GM18519 (cell line): ENCODE measurements around the gene DDC.
"Not testable (repeated sequence)": the region's sequence is repeated elsewhere in the genome, so short reads cannot be mapped to it uniquely, and the experiment has no call there.

Experiments used
- ATAC-seq: cut with Tn5 transposase; IDR thresholded peaks from one replicate; pipeline ENCODE4 v1.9.1; 2021; ENCODE audit warnings: mild to moderate bottlenecking, moderate library complexity; ENCODE audit not compliant: unreplicated experiment, low FRiP score

DDC gene

DNA sequence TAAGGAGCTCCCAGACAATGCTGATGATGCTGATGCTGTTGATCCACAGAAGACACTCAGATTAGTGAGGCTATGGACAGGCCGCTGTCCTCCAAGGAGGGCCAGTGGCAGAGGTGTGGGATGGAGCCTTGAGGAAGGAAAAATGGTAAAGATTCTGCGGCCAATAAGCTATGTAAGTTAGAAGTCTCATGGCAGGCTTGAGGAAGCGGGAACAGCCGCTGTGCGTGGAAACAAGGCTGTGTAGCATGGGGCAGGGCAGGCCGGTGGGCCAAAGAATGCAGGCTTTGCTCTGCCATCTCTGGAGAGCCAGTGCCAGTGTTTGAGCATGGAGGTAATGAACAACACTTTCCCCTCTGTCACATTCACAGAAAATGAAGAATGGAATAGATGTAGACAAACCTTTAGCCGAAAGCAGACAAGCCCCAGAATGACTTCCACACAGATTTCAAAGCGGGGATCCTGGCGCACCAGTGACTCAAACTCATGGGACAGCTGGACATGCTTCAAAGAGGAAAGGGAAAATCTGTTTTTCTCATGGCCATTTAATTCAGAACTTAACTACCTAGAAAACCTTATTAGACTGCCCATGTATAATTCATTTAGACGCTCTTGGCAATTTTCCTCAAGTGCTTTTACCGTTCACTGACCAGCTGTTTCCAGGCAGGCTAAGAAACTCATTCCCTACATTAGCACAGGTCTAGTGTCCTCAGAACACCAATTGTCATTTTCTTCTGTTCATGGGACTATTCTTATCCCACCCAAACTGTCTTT is 98.2 kb downstream of the DDC start:
- no peak for ATAC-seq

DNA sequence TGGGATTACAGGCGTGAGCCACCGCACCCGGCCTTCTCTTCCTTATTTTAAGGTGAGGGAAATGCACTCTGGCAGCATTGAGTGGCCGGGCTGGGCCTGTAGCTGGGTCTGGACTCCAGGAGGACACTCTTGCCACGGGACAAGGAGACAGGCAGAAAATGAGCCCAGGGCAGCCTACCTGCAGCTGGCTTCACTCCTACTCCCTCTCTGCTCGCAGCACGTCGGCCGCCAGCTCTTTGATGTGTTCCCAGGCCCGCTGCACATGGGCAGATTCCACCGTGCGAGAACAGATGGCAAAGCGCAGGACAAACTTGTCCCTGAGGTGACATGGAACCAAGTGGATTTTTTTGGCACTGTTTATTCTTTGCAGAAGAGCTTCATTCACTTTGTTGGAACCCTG is 102.2 kb downstream of the DDC start:
- ATAC-seq: no peak

DNA sequence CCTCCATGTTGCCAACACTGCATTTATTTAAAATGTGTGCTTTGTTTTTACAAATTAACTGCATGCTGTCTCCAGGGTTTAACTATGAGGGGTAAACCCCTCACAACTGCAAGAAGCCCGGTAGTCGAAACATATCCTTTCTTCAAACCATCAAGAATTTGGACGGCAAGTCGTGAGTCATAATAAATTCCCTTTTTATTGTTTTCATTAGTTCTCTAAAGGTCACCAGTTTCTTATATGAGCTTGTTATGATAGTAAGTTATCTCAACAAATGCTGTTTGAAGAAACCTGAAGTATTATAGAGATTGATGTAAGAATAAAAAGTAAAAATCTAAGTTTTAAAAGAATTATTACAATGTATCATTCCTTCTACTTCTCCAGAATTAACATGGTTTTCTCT is 102.8 kb downstream of the DDC start:
- no peak for ATAC-seq

DNA sequence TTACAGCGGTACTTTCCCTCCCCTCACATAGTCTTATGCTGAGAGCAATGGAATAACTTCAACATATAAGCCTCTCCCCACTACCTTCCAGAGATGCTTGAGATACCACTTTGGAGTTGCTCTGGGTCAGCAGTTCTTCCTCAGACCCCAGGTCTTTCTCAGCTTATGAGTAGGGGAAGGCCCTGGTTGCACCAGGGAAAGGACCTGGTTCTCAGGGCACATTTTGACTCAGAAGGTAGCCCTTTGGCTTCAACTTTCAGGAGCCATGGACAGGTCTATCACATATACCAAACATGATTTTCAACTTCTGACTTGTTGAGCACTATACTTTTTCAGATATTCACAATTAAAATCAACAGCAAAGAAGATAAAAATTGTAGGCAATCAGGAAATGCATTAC is 103.5 kb downstream of the DDC start:
- ATAC-seq: no peak

DNA sequence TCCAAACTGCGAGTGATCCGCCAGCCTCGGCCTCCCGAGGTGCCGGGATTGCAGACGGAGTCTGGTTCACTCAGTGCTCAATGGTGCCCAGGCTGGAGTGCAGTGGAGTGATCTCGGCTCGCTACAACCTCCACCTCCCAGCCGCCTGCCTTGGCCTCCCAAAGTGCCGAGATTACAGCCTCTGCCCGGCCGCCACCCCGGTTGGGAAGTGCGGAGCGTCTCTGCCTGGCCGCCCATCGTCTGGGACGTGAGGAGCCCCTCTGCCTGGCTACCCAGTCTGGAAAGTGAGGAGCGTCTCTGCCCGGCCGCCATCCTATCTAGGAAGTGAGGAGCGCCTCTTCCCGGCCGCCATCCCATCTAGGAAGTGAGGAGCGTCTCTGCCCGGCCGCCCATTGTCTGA is 106.0 kb downstream of the DDC start:
- ATAC-seq: not testable (repeated sequence)

DNA sequence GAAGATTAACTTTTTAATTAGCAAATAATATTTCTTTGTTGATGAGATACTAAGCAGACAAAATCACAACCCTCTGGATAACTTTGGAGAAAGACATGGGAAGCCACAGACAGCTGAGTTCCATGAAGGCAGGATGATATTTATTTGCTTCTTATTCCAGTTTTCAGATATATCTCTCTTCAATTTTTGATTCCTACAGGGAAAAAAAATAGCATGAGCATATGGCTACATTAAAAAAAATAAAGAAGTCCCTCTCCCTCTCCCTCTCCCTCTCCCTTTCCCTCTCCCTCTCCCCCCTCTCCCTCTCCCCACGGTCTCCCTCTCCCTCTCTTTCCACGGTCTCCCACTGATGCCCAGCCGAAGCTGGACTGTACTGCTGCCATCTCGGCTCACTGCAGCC is 106.6 kb downstream of the DDC start:
- ATAC-seq: not testable (repeated sequence)

DNA sequence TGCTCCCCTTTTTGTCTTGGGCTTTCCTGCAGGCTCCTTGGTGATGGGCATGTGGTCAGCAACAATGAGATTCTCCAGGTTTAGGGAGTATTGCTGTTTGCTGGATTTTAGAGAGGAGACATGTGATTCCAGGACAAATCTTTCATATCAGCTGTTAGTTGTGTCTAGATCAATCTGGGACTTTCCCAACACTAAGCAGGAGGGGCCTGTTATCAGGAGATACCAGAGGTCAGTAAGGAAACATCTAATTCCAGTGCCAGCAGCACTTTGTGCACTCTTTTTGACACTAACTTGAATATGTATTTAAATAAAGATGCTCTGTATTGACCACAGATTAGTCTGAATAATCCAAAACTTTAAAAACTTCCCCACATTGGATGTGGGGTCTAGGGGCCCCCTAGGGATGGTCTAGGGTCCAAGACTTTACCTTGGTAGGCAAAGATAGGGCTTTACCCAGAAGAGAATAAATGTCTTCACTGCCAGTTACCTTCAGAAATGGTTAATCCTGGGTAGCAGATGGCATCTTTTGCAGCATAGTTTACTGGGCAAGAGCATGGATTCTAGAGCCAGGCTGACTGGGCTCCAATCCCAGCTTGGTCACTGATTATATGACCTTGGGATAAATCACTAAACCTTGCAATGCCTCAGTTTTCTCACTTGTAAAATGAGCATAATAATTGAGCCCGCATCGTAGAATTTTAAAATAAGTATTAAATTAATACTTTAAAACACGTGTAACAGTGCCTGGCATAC is 108.7 kb downstream of the DDC start:
- no peak for ATAC-seq

DNA sequence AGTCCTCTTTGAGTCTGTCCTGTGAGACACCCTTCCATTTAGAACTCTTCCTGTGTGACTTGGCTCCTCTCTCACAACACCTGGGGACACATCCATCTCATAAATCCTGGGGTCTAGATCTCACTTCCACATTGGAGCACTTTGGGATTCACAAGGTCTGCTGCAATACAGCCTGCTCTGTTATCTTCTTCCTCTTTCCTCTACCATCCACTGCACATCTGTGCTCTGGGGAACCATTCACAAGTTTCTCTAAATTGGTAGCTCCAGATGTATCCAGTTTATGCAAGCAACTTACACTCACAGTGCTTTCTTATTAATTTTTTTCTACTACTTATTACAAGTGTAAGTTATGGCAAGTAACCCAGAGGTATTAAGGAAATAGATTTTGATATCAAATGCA is 109.5 kb downstream of the DDC start:
- ATAC-seq: no peak

DNA sequence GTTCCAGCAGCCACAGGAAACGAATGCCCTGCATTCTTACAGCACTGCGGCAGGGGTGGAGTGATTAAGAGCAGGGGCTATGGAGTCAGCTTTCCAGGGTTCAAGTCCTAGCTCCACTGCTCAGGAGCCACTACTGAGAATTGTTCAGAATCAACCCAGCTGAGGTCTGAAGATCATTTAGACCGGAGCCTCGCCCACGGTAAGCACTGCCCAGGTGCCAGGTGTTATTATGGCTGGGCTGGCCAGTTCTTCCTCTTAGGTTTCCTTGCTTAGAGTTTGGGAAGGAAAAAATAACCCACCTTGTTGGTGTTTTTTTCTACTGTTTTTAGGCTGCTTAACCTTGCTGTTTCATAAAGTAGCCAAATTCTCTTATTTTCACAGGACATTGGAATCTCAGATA is 110.2 kb downstream of the DDC start:
- no peak for ATAC-seq

DNA sequence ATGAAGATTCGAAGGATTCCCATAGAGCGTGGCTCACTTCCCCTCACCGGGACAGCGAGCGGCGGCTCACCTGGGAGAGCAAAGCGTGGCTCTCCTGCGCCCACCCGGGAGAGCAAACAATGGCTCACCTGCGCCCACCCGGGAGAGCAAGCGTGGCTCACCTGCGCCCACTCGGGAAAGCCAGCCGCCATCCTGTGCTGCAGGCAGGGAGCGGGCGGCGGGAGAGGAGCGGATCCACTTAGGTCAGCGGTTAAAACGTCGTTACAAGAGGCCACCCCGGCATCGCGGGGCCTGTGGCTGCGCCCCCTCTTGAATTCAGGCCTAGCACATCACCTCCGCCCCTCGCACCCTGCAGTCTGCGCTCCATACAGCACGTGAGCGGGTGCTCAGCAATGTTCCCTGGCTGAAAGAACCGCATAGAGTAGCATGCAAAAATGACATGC is 114.6 kb downstream of the DDC start:
- ATAC-seq: peak; percentile 12

DNA sequence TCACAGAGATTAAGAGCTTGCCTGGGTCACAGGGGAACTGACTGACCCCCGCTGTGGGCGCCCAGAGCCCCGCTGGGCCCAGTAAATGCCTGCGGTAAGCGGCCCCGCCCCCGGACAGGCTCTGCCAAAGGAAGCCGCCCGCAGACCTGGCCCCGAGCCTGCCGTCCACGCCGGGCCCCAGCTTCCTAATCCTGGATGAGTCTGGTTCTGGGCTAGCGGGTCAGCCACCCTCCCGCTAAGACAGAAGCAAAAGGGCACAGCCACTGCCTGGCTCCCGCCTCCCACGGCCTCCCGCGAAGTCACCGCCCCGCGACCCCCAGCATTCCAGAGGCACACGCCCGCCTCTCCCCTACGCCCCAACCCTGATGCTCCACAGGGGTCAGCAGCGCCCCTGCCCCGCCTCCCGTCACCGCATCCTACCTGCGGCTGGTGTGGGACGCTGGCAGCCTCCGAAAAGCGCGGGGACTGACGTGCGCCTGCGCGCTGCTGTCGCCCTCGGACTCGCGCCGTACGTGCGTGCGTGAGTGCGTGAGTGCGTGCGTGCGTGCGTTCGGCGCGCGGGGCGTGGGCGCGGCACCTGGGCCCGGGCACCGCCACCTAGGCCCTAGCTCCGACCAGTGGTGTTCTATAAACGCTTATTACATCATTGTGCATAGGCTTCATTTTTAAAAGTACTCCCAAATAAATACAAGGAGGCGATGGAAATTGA is 115.2 kb downstream of the DDC start, which contains the start of gene FIGNL1:
Gene FIGNL1, minus strand, starts transcription at position 470 of the 709 bp plus-strand sequence. CDS start 3,063 bp downstream, outside the sequence.
- peak; percentile 70 for ATAC-seq

DNA sequence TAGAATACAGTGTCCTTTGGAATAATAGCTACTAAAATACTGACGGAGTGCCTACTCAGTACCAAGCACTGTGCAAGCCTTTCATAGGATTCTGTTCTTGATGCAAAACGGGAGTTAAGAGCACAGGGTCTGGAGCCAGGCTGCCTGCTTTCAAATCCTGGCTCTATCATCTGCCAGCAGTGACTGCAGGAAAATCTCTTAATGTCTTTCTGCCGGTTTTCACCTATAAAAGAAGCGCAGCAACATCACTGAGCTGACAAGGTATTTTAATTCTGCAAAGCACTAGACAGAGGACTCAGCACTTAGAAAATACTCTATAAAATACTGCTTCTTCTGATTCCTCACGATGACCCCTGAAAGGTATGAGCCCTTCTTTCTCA is 115.7 kb downstream of the DDC start:
- no peak for ATAC-seq

DNA sequence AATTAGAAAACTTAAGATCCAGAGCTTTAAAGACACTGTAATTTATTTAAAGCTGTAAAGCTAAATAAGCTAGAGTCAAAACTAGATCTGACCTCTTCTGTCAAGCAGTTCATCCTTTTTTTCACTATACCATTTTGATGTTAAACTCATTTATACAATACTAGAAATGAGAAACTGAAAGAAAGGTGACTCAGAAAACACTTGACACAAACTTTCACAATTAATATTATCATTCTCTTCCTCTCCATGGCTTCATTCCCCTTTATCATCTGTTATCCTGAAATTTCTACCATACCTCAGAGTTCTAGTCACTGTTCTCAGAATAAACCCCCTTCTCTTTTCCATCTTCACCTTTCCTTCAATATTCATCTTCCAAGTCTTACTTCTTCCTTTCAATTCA is 116.4 kb downstream of the DDC start:
- ATAC-seq: peak; percentile 43

DNA sequence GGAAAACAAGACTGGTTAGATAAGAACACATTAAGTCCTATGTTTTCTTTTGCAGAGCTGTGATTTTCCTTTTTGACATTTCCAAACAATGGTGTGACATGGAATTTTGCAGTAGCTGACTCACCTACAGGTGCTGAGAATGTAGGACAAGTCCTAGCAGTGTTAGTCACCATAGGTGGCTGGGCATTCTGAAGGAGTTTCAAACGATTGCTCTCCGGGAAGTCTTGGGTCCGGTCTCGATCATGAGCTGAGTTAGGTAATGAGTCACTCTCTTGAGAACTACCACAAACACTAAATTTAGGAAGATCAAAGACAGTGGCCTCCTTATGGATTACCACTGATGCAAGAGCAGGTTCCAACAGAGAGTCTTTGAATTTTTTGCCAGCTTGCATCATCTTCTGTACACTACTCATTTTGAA is 118.7 kb downstream of the DDC start:
- no peak for ATAC-seq

DNA sequence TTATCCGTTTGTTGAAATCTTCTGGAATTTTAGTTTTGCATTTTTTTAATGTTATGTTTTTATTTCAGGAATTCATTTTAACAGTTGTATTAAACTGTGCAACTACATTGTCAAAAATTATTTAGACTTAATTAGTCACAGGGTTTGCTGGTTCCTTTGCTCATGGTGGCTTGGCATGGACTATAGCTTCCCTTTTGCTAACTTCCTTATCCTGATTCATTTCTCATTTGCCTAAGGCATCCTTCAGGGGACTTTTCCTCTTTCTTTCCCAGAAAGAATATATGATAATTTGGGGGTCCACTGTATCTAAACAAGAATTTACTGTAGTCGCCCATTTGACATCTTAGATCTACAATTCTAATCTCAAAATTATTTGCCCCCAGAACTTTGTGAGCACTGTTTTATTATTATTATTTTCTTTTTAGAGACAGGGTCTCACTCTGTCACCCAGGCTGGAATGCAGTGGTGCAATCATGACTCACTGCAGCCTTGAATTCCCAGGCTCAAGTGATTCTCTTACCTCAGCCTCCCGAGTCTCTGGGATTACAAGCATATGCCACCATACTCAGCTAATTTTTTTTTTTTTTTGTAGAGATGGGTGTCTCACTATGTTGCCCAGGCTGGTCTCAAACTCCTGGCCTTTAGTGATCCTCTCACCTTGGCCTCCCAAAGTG is 128.9 kb downstream of the DDC start:
- ATAC-seq: no peak

DNA sequence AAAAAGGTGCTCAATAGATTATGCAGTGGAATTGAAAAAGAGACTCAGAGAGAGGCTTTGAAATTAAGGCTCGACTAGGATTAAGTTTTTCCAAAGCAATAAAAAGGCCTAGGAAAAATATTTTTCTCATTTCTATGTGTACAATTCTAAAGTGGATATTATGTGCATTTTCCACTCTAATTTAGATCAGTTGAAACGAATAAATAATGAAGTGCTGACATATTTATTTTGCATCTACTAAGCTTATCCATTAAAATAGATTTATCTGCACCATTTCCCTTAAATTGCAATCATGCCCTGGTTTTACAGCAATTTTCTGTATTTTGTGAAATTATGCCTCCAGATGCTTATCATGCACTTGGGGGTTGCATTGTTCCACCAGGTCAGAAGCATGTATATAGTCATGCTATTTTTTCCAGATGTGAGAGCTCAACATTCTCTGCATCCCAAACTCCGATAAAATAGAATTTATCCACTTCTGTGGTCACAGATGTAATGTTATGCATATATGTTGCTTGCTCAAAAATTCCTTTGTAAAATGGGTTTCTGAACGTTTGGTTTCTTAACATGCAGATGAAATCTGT is 133.4 kb downstream of the DDC start:
- ATAC-seq: no peak

DNA sequence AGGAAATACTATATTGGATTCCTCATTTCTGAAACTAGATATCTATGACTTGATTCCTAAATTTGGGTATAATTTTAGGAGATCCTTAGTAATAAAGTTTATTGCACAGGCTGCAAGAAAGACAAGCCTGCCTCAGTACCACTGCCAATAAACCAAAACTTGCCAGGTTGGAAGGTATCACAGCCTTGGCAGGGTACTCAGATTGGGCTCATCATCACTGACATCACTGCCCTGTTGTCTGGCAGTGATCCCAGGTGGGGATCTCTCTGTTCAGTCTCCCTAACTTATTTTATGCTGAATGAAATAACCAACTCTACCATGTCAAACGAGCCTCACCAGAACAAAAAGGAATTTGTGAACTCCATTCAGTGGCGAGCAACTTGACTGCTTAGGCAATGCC is 133.9 kb downstream of the DDC start:
- no peak for ATAC-seq

DNA sequence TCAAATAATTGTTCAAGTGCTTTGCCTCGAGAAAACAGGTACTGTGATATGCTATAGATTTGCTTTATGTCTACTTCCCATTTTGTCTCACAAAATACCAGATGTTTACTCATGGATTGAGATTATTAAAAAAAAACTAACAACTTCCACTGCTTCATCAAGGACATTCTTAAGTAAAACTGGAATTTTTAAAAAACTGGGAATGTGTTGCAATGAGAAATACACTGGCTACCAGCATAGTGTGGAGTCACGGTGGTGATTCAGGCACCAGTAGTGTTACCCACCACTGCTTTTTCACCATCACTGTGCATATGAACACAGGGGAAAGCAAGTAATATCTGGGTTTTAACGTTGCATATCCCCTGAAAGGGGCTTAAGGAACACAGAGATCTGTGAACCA is 136.3 kb downstream of the DDC start:
- no peak for ATAC-seq

DNA sequence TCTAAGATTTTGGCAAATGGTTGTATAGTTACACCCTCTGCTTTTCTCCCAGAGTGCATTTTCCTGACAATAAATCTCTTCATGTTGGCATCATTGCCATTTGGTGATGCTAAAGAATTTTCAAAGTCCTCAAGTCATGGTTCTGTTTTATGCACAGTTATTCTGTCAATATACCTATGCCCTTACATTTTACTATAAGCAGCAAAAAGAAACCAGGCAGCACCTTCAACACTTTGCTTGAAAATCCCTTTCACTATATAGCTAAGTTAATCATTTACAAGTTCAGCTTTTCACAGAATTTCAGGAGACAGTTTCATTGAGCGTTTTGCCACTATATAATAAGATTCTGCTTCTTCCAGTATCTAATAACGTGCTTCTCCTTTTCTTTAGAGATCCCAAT is 137.7 kb downstream of the DDC start:
- ATAC-seq: no peak

DNA sequence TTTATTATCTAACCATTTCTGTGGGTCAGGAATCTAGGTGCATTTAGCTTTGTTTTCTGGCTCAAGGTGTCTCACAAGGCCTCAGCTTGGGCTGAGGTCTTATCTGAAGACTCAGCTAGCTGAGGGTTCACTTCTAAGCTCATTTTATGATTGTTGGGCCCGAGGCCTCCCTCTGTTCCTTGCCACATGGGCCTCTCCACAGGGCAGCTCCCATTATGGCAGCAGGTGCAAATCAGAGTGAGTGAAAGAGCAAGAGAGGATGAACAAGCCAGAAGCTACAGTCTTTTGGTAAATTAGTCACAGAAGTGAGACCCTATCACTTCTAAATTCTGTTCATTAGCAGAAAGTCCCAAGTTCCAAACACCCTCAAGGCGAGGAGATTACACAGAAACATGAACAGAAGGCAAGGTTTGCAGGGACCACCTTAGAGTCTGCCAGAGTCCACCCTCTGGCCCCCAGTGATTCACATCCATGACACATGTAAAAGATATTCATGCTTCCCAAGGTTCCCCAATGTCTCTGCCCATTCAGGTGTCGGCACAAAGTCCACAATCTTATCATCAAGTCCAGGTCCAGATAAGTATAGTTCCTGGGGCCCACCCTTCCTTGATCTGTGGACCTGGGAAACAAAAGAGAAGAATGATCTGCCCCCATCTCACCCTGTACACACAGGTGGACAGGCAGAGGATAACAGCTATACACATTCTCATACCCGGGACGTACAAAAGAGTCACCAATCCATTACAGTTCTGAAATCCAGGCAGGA is 138.7 kb downstream of the DDC start:
- no peak for ATAC-seq
